IMR-90 (cell line): ENCODE data around the gene VDR. TPM values are rescaled to one million over a fixed set of nuclear protein-coding genes. Genes with fewer than 3 reads are reported as not detected.
A peak's percentile ranks its signal among the peaks of the same experiment; 100 is the strongest.

Source experiments
- ATAC-seq: fragments of 200-7000 bp; cut with Tn5 transposase; 2 replicates; pipeline ENCODE4 v1.9.1; 2020; ENCODE audit warnings: low read depth, mild to moderate bottlenecking, moderate library complexity
- BruUV-seq: library from RNA; stranded (reverse); fragments of 400-500 nt; replicated peaks from 2 replicates; lab custom pipeline; 2021; lab: Mats Ljungman, UMichigan
- CTCF ChIA-PET: fragments of 300-600 bp; formaldehyde crosslinking; extraction: SDS; loops from one replicate; lab custom pipeline; 2021; ENCODE audit warnings: antibody characterized with exemption; lab: Yijun Ruan, JAX
- POLR2A ChIA-PET: fragments of 300-600 bp; sonication (Branson Sonifier 250); formaldehyde crosslinking; loops from one replicate; lab custom pipeline; 2022; ENCODE audit warnings: antibody characterized with exemption; ENCODE audit not compliant: unreplicated experiment; lab: Charles Lee
- DNase-seq: peaks from one replicate; pipeline ENCODE4 v3.0.0; 2013
- H2AFZ ChIP-seq: replicated peaks from 2 replicates; pipeline ENCODE3; 2013; ENCODE audit warnings: low read length, mild to moderate bottlenecking; ENCODE audit not compliant: poor library complexity
- H2AK5ac ChIP-seq: 2 replicates; pipeline ENCODE4 v1.6.1; 2013; ENCODE audit warnings: low read depth, low read length, inconsistent platforms
- H2AK9ac ChIP-seq: replicated peaks from 2 replicates; pipeline ENCODE3; 2013; ENCODE audit warnings: mild to moderate bottlenecking, low read depth, low read length, moderate library complexity; ENCODE audit not compliant: poor library complexity
- H2BK120ac ChIP-seq: 2 replicates; pipeline ENCODE4 v1.6.1; 2013; ENCODE audit warnings: low read depth, low read length, inconsistent platforms
- H2BK15ac ChIP-seq: 3 replicates; pipeline ENCODE4 v1.6.1; 2013; ENCODE audit warnings: low read depth, low read length, inconsistent platforms
- H2BK20ac ChIP-seq: 2 replicates; pipeline ENCODE4 v1.6.1; 2013; ENCODE audit warnings: low read depth, mild to moderate bottlenecking, inconsistent platforms, low read length, moderate library complexity
- H2BK5ac ChIP-seq: 2 replicates; pipeline ENCODE4 v1.6.1; 2013; ENCODE audit warnings: mild to moderate bottlenecking, low read depth, low read length, inconsistent platforms; ENCODE audit not compliant: poor library complexity, severe bottlenecking
- H3K14ac ChIP-seq: replicated peaks from 2 replicates; pipeline ENCODE4 v1.6.1; 2013; ENCODE audit warnings: low read depth, low read length, inconsistent platforms
- H3K18ac ChIP-seq: 2 replicates; pipeline ENCODE4 v1.6.1; 2013; ENCODE audit warnings: low read depth, low read length, control low read depth
- H3K23ac ChIP-seq: 2 replicates; pipeline ENCODE4 v1.6.1; 2013; ENCODE audit warnings: low read depth, low read length, inconsistent platforms
- H3K27ac ChIP-seq: 2 replicates; pipeline ENCODE4 v1.5.1; 2013; ENCODE audit warnings: mild to moderate bottlenecking, control low read depth, low read length; ENCODE audit not compliant: insufficient read depth
- H3K27me3 ChIP-seq: 2 replicates; pipeline ENCODE4 v1.6.1; 2013; ENCODE audit warnings: low read length; ENCODE audit not compliant: control insufficient read depth, insufficient read depth
- H3K36me3 ChIP-seq: 2 replicates; pipeline ENCODE4 v1.6.1; 2013; ENCODE audit warnings: low read length, mixed read lengths; ENCODE audit not compliant: control insufficient read depth, insufficient read depth
- H3K4ac ChIP-seq: 2 replicates; pipeline ENCODE4 v1.6.1; 2013; ENCODE audit warnings: low read depth, low read length, inconsistent platforms
- H3K4me1 ChIP-seq: 2 replicates; pipeline ENCODE4 v1.6.1; 2013; ENCODE audit warnings: low read length, mixed read lengths; ENCODE audit not compliant: control insufficient read depth, insufficient read depth
- H3K4me2 ChIP-seq: 2 replicates; pipeline ENCODE4 v1.6.1; 2013; ENCODE audit warnings: low read depth, mild to moderate bottlenecking, control low read depth, low read length, moderate library complexity
- H3K4me3 ChIP-seq: 2 replicates; pipeline ENCODE4 v1.5.1; 2013; ENCODE audit warnings: low read depth, mild to moderate bottlenecking, control low read depth, low read length, moderate library complexity; ENCODE audit not compliant: insufficient read depth
- H3K56ac ChIP-seq: 2 replicates; pipeline ENCODE4 v1.6.1; 2013; ENCODE audit warnings: low read length, inconsistent platforms; ENCODE audit not compliant: insufficient read depth; ENCODE audit errors: extremely low read depth
- H3K79me1 ChIP-seq, 2 experiments: 2 replicates each; pipeline ENCODE4 v1.6.1; 2013; ENCODE audit warnings: low read length in 2 of 2, inconsistent platforms in 1 of 2, low read depth in 1 of 2
- H3K9ac ChIP-seq: 2 replicates; pipeline ENCODE4 v1.6.1; 2013; ENCODE audit warnings: low read depth, low read length, control low read depth
- H3K9me1 ChIP-seq: 2 replicates; pipeline ENCODE4 v1.6.1; 2013; ENCODE audit warnings: low read length, inconsistent platforms; ENCODE audit not compliant: insufficient read depth
- H3K9me3 ChIP-seq: 2 replicates; pipeline ENCODE4 v1.6.1; 2013; ENCODE audit warnings: low read length; ENCODE audit not compliant: control insufficient read depth, insufficient read depth
- H4K20me1 ChIP-seq: 2 replicates; pipeline ENCODE4 v1.6.1; 2013; ENCODE audit warnings: low read length, inconsistent platforms; ENCODE audit not compliant: insufficient read depth
- H4K5ac ChIP-seq: 2 replicates; pipeline ENCODE4 v1.6.1; 2013; ENCODE audit warnings: mild to moderate bottlenecking, low read depth, low read length, control low read depth
- H4K8ac ChIP-seq, 2 experiments: 2 replicates each; pipeline ENCODE4 v1.6.1; 2013; ENCODE audit warnings: low read depth in 2 of 2, low read length in 2 of 2, control low read depth in 1 of 2, inconsistent platforms in 1 of 2
- H4K91ac ChIP-seq: 2 replicates; pipeline ENCODE4 v1.6.1; 2013; ENCODE audit warnings: low read depth, low read length, inconsistent platforms; ENCODE audit not compliant: insufficient read depth
- BHLHE40 ChIP-seq: fragments of 150-350 bp; IDR thresholded peaks from 2 replicates; pipeline ENCODE4 v1.6.1; 2016; ENCODE audit warnings: mild to moderate bottlenecking, low read depth, low read length
- CEBPB ChIP-seq: IDR thresholded peaks from 2 replicates; pipeline ENCODE4 v1.6.1; 2012; ENCODE audit warnings: low read depth, low read length, improper control_type of control experiment
- CHD1 ChIP-seq: IDR thresholded peaks from 2 replicates; pipeline ENCODE4 v1.6.1; 2012; ENCODE audit warnings: low read depth, low read length, improper control_type of control experiment
- FOS ChIP-seq: fragments of 150-350 bp; IDR thresholded peaks from 2 replicates; pipeline ENCODE4 v1.6.1; 2016; ENCODE audit warnings: low read depth, low read length
- MAFK ChIP-seq: IDR thresholded peaks from 2 replicates; pipeline ENCODE4 v1.6.1; 2012; ENCODE audit warnings: low read depth, low read length, improper control_type of control experiment
- MAZ ChIP-seq: IDR thresholded peaks from 2 replicates; pipeline ENCODE4 v1.6.1; 2012; ENCODE audit warnings: low read depth, mild to moderate bottlenecking, low read length, improper control_type of control experiment, moderate library complexity, borderline replicate concordance
- MXI1 ChIP-seq: IDR thresholded peaks from 2 replicates; pipeline ENCODE4 v1.6.1; 2012; ENCODE audit warnings: low read depth, mild to moderate bottlenecking, low read length, moderate library complexity, borderline replicate concordance
- NFE2L2 ChIP-seq: fragments of 150-350 bp; IDR thresholded peaks from 2 replicates; pipeline ENCODE4 v1.6.1; 2016; ENCODE audit warnings: low read depth, mild to moderate bottlenecking, low read length
- POLR2A ChIP-seq: IDR thresholded peaks from 2 replicates; pipeline ENCODE4 v1.6.1; 2012; ENCODE audit warnings: mild to moderate bottlenecking, low read depth, low read length
- RAD21 ChIP-seq: IDR thresholded peaks from 2 replicates; pipeline ENCODE4 v1.6.1; 2012; ENCODE audit warnings: low read length, improper control_type of control experiment
- RFX5 ChIP-seq: IDR thresholded peaks from 2 replicates; pipeline ENCODE4 v1.8.0; 2012; ENCODE audit warnings: low read depth, mild to moderate bottlenecking, low read length, moderate library complexity
- SMC3 ChIP-seq: fragments of 150-350 bp; IDR thresholded peaks from 2 replicates; pipeline ENCODE4 v1.6.1; 2016; ENCODE audit warnings: low read depth, mild to moderate bottlenecking, antibody characterized with exemption, low read length, moderate library complexity
- USF2 ChIP-seq: fragments of 150-350 bp; IDR thresholded peaks from 2 replicates; pipeline ENCODE4 v1.6.1; 2017; ENCODE audit warnings: mild to moderate bottlenecking, antibody characterized with exemption, low read length, low read depth
- WGBS, 2 experiments: methylation state at CpG; one replicate each; pipeline versions ENCODE4 v1.1.5 to v1.1.7; 2013; ENCODE audit warnings: missing lambda C conversion rate in 2 of 2; ENCODE audit not compliant: insufficient read length in 1 of 2; ENCODE audit errors: extremely low coverage in 2 of 2; 5-methylcytosine and 5-hydroxymethylcytosine counted together
- dilution Hi-C: fragments of 300-500 bp; cut with HindIII; formaldehyde crosslinking; loops from one replicate; pipeline ENCODE4 v1.14.3; 2018; ENCODE audit warnings: low sequenced_read_pairs; ENCODE audit not compliant: unreplicated experiment
- in situ Hi-C: fragments of 300-500 bp; cut with MboI; formaldehyde crosslinking; loops from 3 replicates; pipeline ENCODE4 v1.14.3; 2019; ENCODE audit warnings: low sequenced_read_pairs, inconsistent platforms, mixed read lengths
- intact Hi-C: fragments of 100-400 bp; cut with micrococcal nuclease; formaldehyde crosslinking; loops from 2 replicates; pipeline ENCODE4 v1.10.0; 2022
- polyA plus RNA-seq, 3 experiments: library from polyadenylated mRNA; depleted of rRNA; stranded (reverse); fragments of >200 nt; gene quantifications; 2 replicates each; pipeline ENCODE4 v1.2.3, GENCODE V29; 2012; ENCODE audit warnings: low replicate concordance in 1 of 3
- total RNA-seq: library from RNA; depleted of rRNA; stranded (reverse); fragments of >200 nt; gene quantifications from 2 replicates; pipeline ENCODE4 v1.2.3, GENCODE V29; 2012
- TF ChIP-seq, protein P1 (sequence below): fragments of 150-350 bp; IDR thresholded peaks from 2 replicates; pipeline ENCODE4 v1.6.1; 2016; ENCODE audit warnings: low read depth, mild to moderate bottlenecking, low read length, moderate library complexity, borderline replicate concordance
- TF ChIP-seq, protein P2 (sequence below): conservative IDR thresholded peaks from 2 replicates; pipeline ENCODE4 v1.5.1; 2012; ENCODE audit warnings: mild to moderate bottlenecking, low read depth, low read length, improper control_type of control experiment

The VDR gene
- total and polyA plus RNA-seq, 2 of the 4 experiments (the other 2 are of a cell fraction), result 5.4 to 8.5 TPM

DNA sequence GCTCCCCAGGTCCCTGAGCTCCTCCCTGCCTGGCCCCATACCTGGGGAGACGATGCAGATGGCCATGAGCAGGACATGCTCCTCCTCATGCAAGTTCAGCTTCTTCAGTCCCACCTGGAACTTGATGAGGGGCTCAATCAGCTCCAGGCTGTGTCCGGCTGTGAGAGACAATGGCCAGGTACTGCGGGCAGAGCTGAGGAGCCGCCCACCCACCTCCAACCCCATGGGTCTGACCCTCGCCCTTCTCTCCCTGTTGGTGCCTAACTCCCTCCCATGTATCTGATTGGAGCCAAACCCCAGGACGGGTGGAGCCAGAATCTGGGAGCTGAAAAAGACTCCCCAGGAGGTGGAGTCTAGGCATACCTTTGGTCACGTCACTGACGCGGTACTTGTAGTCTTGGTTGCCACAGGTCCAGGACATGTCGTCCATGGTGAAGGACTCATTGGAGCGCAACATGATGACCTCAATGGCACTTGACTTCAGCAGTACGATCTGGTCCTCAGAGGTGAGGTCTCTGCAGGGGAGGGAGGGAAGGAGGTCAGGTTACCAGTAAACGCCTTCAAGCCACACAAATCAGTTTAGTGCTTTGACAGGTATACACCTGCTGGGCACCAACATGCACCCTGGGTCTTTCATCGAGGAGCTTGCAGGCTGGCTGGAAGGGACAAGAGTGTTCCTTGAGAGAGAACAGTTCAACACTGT is 58.3 kb downstream of the VDR start:
- H2AFZ ChIP-seq, result no peak overlapping the region
- no peaks in the 10 kb centered on the region for H3K27me3 ChIP-seq
- peaks cover 16% of the 10 kb centered on the region for H3K9me1 ChIP-seq
- no peak overlapping the region for H3K18ac ChIP-seq
- H3K4ac ChIP-seq, result no peak overlapping the region
- H3K36me3 ChIP-seq, result 0 out of 2 replicates have a peak, but pooled peaks cover 4% of the 10 kb centered on the region
- no peak overlapping the region for H3K9ac ChIP-seq
- no peak overlapping the region for H4K8ac ChIP-seq
- BruUV-seq, result no TSS peak
- no peak for ATAC-seq
- no peak overlapping the region for H2BK120ac ChIP-seq
- H3K9me3 ChIP-seq, result no peaks in the 10 kb centered on the region
- H3K79me1 ChIP-seq, result peaks cover 0 to 10% of the 10 kb centered on the region in 2 experiments; a peak in 1 of 4 replicates
- H2BK20ac ChIP-seq, result no peak overlapping the region
- no peak overlapping the region for H3K56ac ChIP-seq
- in situ Hi-C loops, result no loop called here
- CTCF ChIA-PET, result no interaction called here
- H3K14ac ChIP-seq, result no peak overlapping the region
- H2BK5ac ChIP-seq, result no peak overlapping the region
- H2AK9ac ChIP-seq, result peak overlapping the region; percentile 19
- H3K23ac ChIP-seq, result no peak overlapping the region
- intact Hi-C loops, result no loop called here
- dilution Hi-C loops, result loop anchor here (10.0 kb wide), 1 partner anchor 62 kb away; no protein-coding TSS in a partner anchor
- H4K91ac ChIP-seq, result no peak overlapping the region; the same call in 1 of the 2 replicates
- H2AK5ac ChIP-seq, result no peak overlapping the region
- H3K4me3 ChIP-seq, result no peak overlapping the region
- no peak for DNase-seq
- POLR2A ChIA-PET, result no interaction called here
- H2BK15ac ChIP-seq, result no peak overlapping the region
- H4K5ac ChIP-seq, result no peak overlapping the region
- no peak overlapping the region for H3K4me2 ChIP-seq
- no peaks in the 10 kb centered on the region; the same call in 1 of the 2 replicates for H4K20me1 ChIP-seq
- no peak overlapping the region for H3K27ac ChIP-seq
- peaks cover 13% of the 10 kb centered on the region for H3K4me1 ChIP-seq
- WGBS, 2 experiments, result 90% methylated on average over 9 of the region's 14 CpGs; no CpG with 5 or more reads in 1 of the 2 experiments
- no peak for TF ChIP-seq CEBPB
- TF ChIP-seq FOS, result no peak
- no peak for TF ChIP-seq MXI1
- TF ChIP-seq USF2, result no peak
- no peak for TF ChIP-seq CHD1
- no peak for TF ChIP-seq MAFK
- no peak for TF ChIP-seq MAZ
- no peak for TF ChIP-seq POLR2A
- TF ChIP-seq, protein P1, sequence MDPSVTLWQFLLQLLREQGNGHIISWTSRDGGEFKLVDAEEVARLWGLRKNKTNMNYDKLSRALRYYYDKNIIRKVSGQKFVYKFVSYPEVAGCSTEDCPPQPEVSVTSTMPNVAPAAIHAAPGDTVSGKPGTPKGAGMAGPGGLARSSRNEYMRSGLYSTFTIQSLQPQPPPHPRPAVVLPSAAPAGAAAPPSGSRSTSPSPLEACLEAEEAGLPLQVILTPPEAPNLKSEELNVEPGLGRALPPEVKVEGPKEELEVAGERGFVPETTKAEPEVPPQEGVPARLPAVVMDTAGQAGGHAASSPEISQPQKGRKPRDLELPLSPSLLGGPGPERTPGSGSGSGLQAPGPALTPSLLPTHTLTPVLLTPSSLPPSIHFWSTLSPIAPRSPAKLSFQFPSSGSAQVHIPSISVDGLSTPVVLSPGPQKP, result no peak
- TF ChIP-seq NFE2L2, result no peak
- TF ChIP-seq, protein P2, sequence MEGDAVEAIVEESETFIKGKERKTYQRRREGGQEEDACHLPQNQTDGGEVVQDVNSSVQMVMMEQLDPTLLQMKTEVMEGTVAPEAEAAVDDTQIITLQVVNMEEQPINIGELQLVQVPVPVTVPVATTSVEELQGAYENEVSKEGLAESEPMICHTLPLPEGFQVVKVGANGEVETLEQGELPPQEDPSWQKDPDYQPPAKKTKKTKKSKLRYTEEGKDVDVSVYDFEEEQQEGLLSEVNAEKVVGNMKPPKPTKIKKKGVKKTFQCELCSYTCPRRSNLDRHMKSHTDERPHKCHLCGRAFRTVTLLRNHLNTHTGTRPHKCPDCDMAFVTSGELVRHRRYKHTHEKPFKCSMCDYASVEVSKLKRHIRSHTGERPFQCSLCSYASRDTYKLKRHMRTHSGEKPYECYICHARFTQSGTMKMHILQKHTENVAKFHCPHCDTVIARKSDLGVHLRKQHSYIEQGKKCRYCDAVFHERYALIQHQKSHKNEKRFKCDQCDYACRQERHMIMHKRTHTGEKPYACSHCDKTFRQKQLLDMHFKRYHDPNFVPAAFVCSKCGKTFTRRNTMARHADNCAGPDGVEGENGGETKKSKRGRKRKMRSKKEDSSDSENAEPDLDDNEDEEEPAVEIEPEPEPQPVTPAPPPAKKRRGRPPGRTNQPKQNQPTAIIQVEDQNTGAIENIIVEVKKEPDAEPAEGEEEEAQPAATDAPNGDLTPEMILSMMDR, result no peak
- no peak for TF ChIP-seq BHLHE40
- no peak for TF ChIP-seq RAD21
- TF ChIP-seq SMC3, result no peak
- TF ChIP-seq RFX5, result no peak
